Measurements from ENCODE around the gene CIT. TPM values are rescaled to one million over a fixed set of nuclear protein-coding genes. Genes with fewer than 3 reads are reported as not detected.
"Not testable (repeated sequence)": the region's sequence is repeated elsewhere in the genome, so short reads cannot be mapped to it uniquely, and the experiment has no call there.

Gene CIT
- total RNA-seq, 1 donor from 2014 or later, result 0.87 TPM

DNA sequence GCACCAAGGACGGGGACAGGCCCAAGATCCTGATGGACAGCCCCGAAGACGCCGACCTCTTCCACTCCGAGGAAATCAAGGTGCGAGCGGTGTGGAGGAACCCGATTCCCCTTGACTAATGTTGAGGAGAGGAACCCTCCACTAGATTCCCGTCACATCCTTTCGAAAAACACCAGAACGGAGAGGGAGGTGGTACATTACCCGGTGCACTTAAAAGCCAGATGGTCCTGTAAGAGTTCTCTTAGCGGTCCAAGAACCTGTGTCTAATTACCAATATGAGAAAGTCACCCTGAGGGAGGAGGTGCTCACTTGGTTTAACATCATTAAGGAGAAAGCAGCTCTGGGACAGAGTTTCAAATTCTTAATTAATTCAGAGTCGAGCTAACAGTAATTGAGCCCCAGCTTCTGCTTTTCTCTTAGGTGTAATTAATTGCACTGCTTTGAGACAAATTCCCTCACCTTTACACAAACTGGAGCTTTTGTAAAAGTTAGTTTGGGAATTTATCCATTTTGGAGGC lies 208.7 kb downstream of the CIT start:
- DNase-seq (no peak), ATAC-seq (no peak)
- intact Hi-C loops (cut with micrococcal nuclease), result no loop called here

DNA sequence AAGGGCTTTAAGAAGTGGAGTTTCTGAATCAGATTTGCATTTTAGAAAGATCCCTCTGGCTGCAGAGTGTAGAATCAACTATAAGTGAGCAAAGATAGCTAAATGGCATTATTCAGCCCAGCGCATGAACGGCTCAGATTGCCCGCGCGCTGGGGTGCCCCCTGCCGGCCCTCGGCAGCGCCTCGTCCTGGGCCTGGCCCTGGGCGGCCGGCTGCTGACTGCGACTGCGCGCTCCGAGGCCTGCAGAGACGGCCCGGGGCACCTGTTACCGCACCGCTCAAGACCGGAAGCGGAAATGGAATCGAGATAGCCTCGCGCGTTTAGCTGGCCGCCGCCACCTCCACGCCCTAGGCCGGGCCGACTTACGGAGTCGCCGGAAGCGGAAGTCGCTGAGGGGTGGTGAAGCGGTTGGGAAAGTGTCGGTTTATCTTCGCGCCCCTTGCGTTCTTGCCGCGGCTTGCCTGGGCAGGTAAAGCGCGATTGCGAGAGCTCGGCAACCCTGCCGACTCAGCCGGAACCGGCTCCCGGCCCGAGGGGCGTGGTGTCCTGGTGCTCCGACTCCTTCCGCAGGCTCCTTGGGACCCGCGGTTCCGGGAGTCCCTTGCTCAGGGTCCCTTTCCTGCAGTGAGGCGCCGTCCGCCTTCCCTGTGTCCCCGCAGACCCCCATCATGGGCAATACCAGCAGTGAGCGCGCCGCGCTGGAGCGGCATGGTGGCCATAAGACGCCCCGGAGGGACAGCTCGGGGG lies 209.4 kb downstream of the CIT start, which contains the start of gene PRKAB1:
Gene PRKAB1 (plus strand): TSS at position 557 of the 747 bp plus-strand sequence. CDS start 112 bp downstream, at position 669.
- peak; percentile 98 for DNase-seq
- intact Hi-C loops (cut with micrococcal nuclease), result no loop called here
- ATAC-seq, result peak; percentile 100

- DNase-seq (no peak), ATAC-seq (peak; percentile 5)
- intact Hi-C loops (cut with micrococcal nuclease), result no loop called here
Observed at GRCh38 chr12:119666900-119667576, 210.1 kb downstream of the CIT start.

- DNase-seq, result no peak
- intact Hi-C loops (cut with micrococcal nuclease), result no loop called here
- ATAC-seq, result no peak
Observed at GRCh38 chr12:119666226-119666795, 210.8 kb downstream of the CIT start.

DNA sequence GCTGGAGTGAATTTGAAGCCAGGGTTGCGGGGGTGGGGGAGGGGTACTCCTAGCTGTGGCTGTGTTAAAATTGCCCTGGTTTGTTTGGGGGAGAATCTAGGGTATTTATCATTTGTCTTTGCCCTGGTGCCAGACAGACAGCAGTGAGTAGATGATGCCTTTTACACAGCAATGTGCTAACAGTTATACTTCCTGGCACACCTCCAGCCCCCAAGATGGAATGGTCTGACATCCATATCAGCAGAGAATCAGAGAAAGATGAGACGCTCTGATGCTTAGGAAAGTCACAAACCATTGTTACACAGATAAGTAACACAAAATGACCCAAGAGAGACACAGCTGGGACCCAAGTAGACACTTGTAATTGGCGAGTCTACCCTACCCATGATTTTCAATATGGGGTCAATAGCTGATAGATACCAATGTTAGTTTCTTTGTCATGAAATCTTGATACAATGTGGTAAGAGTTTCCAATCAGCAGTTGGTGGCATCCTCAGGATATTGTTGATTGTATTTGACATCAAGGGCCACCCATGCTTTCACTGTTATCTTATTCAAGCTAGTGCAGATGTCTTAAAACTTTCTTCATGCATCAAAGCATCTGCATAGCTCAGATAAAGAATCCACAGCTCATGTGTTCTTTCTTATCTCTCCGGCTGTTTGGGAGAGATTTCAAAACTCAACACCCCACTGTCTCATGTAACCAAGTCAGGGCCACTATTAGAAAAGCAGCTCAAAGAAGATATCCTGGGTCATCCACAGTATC lies 211.8 kb downstream of the CIT start:
- intact Hi-C loops (cut with micrococcal nuclease), result no loop called here
- no peak for DNase-seq
- ATAC-seq, result no peak

DNA sequence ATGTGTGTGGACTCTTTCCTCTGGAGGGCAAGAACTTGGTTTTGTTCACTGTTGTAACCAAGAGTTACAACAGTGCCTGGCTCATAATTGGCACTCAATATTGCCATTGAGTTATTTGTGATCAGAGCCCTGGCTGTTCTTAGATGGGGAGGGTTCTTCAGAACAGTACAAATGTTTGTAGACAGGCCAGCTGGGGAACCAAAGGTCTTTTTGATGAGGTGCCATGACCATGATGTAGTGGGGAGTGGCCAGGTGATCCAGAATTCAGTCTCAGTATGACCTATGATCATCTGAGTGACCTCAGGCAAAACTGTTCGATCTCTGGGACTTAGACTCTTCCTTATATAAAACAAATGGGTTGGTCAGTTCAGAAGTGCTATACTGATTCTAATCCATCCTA lies 212.5 kb downstream of the CIT start:
- DNase-seq (no peak), ATAC-seq (no peak)
- intact Hi-C loops (cut with micrococcal nuclease), result no loop called here

- intact Hi-C loops (cut with micrococcal nuclease), result no loop called here
- ATAC-seq (no peak), DNase-seq (no peak)
Observed at GRCh38 chr12:119661882-119662281, 215.2 kb downstream of the CIT start.

GRCh38 chr12:119660076-119660475 lies 217.0 kb downstream of the CIT start:
- intact Hi-C loops (cut with micrococcal nuclease), result no loop called here
- DNase-seq, result no peak
- no peak for ATAC-seq

GRCh38 chr12:119659289-119659897 lies 217.7 kb downstream of the CIT start:
- no peak for DNase-seq
- intact Hi-C loops (cut with micrococcal nuclease), result no loop called here
- ATAC-seq, result no peak

DNA sequence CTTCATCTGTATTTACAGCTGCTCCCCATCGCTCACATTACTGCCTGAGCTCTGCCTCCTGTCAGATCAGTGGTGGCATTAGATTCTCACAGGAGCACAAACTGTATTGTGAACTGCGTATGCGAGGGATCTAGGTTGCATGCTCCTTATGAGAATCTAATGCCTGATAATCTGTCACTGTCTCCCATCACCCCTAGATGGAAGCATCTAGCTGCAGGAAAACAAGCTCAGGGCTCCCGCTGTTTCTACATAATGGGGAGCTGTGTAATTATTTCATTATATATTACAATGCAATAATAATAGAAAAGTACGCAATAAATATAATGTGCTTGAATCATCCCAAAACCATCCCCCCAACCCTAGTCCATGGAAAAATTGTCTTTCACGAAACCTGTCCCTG lies 219.0 kb downstream of the CIT start:
- ATAC-seq; DNase-seq; intact Hi-C loops (cut with micrococcal nuclease): not testable (repeated sequence)

GRCh38 chr12:119657001-119657400 lies 220.1 kb downstream of the CIT start:
- DNase-seq; ATAC-seq; intact Hi-C loops (cut with micrococcal nuclease): not testable (repeated sequence)

DNA sequence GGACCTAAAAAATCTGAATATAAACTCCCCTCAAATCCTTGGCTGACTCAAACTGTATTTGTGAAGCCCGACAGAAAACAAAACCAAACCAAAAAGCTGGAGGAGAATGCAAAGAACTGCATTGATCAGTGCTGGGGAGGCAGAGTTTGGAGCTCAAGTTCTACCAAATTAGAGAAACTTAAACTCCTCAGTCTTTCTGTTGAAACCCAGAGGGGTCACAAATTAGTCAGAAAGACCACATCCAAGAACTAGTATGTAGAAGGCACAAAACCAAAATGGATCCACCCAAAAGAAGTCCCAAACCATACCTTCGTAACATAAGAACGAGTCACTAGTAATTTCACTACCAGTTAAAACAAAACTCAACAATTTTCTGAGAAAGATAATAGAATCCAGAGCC lies 224.5 kb downstream of the CIT start:
- no peak for ATAC-seq
- no peak for DNase-seq
- intact Hi-C loops (cut with micrococcal nuclease), result no loop called here

DNA sequence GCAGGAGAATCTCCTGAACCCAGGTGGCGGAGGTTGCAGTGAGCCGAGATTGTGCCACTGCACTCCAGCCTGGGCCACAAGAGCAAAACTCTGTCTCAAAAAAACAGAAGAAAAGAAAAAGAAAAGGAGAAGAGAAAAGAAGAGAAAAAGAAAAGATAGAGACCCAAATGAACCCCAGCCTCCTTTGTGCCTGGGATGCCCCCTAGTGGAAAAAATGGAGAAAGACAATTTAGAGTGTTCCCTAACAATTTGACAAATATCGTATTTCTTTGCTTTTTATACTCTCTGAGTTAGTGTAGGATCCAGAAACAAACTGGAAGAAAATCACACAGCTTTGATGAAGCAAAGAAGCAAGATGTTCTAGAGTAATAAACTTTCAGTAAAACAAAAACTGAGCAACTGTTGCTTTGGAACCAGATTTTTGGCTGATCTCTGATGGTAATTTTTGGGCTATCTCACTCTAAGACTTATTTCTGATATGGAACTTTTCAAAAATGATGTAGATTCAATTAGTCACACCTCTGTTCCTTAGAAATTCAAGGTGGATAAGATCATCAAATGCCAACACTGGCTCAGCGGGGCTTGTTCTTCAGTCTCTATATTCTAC lies 227.8 kb downstream of the CIT start:
- DNase-seq (no peak), ATAC-seq (no peak)
- intact Hi-C loops (cut with micrococcal nuclease), result no loop called here

DNA sequence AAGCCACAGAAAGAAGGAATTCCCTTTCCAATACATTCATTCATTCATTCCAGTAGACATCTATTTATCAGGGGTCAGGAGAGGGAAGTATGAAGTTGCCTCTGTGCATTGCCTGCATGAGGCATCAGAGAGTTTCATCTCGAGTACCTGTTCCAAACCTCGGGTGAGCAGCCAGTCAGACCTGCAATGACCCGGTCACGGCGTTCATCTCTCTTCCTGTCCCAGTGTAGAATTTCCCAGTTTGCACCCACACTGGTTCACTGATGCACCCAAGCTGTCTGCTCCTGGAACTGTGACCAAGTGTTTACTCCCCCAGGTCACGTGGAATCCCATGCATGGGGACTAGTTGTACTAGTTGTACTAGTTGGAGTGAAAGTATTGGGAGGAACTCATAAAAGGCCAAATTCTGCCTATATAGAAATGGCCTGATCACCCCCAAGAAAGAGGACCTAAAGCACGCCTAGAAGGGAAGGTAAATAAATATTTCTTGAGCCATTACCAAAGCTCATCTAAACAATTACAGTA lies 231.5 kb downstream of the CIT start:
- DNase-seq (no peak), ATAC-seq (no peak)
- intact Hi-C loops (cut with micrococcal nuclease), result no loop called here

GRCh38 chr12:119644930-119645329 lies 232.2 kb downstream of the CIT start:
- intact Hi-C loops (cut with micrococcal nuclease), result no loop called here
- ATAC-seq (no peak), DNase-seq (no peak)

DNA sequence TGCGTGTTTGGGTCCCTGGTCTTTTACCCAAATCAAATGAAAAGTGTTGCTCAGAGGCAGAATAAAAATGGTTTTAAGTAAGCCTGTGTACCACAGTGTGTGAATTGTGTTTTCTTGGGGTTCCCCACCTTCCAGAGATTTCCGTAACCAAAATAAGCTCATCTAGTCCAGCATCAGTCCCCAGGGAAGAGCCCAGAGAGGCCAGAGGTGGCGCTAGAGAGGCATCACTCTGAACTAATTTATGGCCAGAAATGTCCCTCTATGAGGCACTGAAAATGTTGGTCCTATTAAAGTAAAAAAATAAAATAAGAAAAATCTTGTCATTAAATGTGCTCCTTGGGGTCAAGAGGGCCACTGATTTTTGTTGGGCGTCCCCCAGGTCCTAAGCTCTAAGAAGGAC lies 234.1 kb downstream of the CIT start:
- DNase-seq, result no peak
- ATAC-seq, result no peak
- intact Hi-C loops (cut with micrococcal nuclease), result no loop called here

Data from left ventricle myocardium superior (tissue), 1 donor.